IMR-90 (cell line): ENCODE data around the gene MDH1. TPM values are rescaled to one million over a fixed set of nuclear protein-coding genes. Genes with fewer than 3 reads are reported as not detected.

Experiments
- ATAC-seq: fragments of 200-7000 bp; cut with Tn5 transposase; 2 replicates; pipeline ENCODE4 v1.9.1; 2020; ENCODE audit warnings: low read depth, mild to moderate bottlenecking, moderate library complexity
- BruUV-seq: library from RNA; stranded (reverse); fragments of 400-500 nt; replicated peaks from 2 replicates; lab custom pipeline; 2021; lab: Mats Ljungman, UMichigan
- CTCF ChIA-PET: fragments of 300-600 bp; formaldehyde crosslinking; extraction: SDS; loops from one replicate; lab custom pipeline; 2021; ENCODE audit warnings: antibody characterized with exemption; lab: Yijun Ruan, JAX
- POLR2A ChIA-PET: fragments of 300-600 bp; sonication (Branson Sonifier 250); formaldehyde crosslinking; loops from one replicate; lab custom pipeline; 2022; ENCODE audit warnings: antibody characterized with exemption; ENCODE audit not compliant: unreplicated experiment; lab: Charles Lee
- DNase-seq: peaks from one replicate; pipeline ENCODE4 v3.0.0; 2013
- H2AFZ ChIP-seq: replicated peaks from 2 replicates; pipeline ENCODE3; 2013; ENCODE audit warnings: low read length, mild to moderate bottlenecking; ENCODE audit not compliant: poor library complexity
- H2AK5ac ChIP-seq: 2 replicates; pipeline ENCODE4 v1.6.1; 2013; ENCODE audit warnings: low read depth, low read length, inconsistent platforms
- H2AK9ac ChIP-seq: replicated peaks from 2 replicates; pipeline ENCODE3; 2013; ENCODE audit warnings: mild to moderate bottlenecking, low read depth, low read length, moderate library complexity; ENCODE audit not compliant: poor library complexity
- H2BK120ac ChIP-seq: 2 replicates; pipeline ENCODE4 v1.6.1; 2013; ENCODE audit warnings: low read depth, low read length, inconsistent platforms
- H2BK15ac ChIP-seq: 3 replicates; pipeline ENCODE4 v1.6.1; 2013; ENCODE audit warnings: low read depth, low read length, inconsistent platforms
- H2BK20ac ChIP-seq: 2 replicates; pipeline ENCODE4 v1.6.1; 2013; ENCODE audit warnings: low read depth, mild to moderate bottlenecking, inconsistent platforms, low read length, moderate library complexity
- H2BK5ac ChIP-seq: 2 replicates; pipeline ENCODE4 v1.6.1; 2013; ENCODE audit warnings: mild to moderate bottlenecking, low read depth, low read length, inconsistent platforms; ENCODE audit not compliant: poor library complexity, severe bottlenecking
- H3K14ac ChIP-seq: replicated peaks from 2 replicates; pipeline ENCODE4 v1.6.1; 2013; ENCODE audit warnings: low read depth, low read length, inconsistent platforms
- H3K18ac ChIP-seq: 2 replicates; pipeline ENCODE4 v1.6.1; 2013; ENCODE audit warnings: low read depth, low read length, control low read depth
- H3K23ac ChIP-seq: 2 replicates; pipeline ENCODE4 v1.6.1; 2013; ENCODE audit warnings: low read depth, low read length, inconsistent platforms
- H3K27ac ChIP-seq: 2 replicates; pipeline ENCODE4 v1.5.1; 2013; ENCODE audit warnings: mild to moderate bottlenecking, control low read depth, low read length; ENCODE audit not compliant: insufficient read depth
- H3K27me3 ChIP-seq: 2 replicates; pipeline ENCODE4 v1.6.1; 2013; ENCODE audit warnings: low read length; ENCODE audit not compliant: control insufficient read depth, insufficient read depth
- H3K36me3 ChIP-seq: 2 replicates; pipeline ENCODE4 v1.6.1; 2013; ENCODE audit warnings: low read length, mixed read lengths; ENCODE audit not compliant: control insufficient read depth, insufficient read depth
- H3K4ac ChIP-seq: 2 replicates; pipeline ENCODE4 v1.6.1; 2013; ENCODE audit warnings: low read depth, low read length, inconsistent platforms
- H3K4me1 ChIP-seq: 2 replicates; pipeline ENCODE4 v1.6.1; 2013; ENCODE audit warnings: low read length, mixed read lengths; ENCODE audit not compliant: control insufficient read depth, insufficient read depth
- H3K4me2 ChIP-seq: 2 replicates; pipeline ENCODE4 v1.6.1; 2013; ENCODE audit warnings: low read depth, mild to moderate bottlenecking, control low read depth, low read length, moderate library complexity
- H3K4me3 ChIP-seq: 2 replicates; pipeline ENCODE4 v1.5.1; 2013; ENCODE audit warnings: low read depth, mild to moderate bottlenecking, control low read depth, low read length, moderate library complexity; ENCODE audit not compliant: insufficient read depth
- H3K56ac ChIP-seq: 2 replicates; pipeline ENCODE4 v1.6.1; 2013; ENCODE audit warnings: low read length, inconsistent platforms; ENCODE audit not compliant: insufficient read depth; ENCODE audit errors: extremely low read depth
- H3K79me1 ChIP-seq, 2 experiments: 2 replicates each; pipeline ENCODE4 v1.6.1; 2013; ENCODE audit warnings: low read length in 2 of 2, inconsistent platforms in 1 of 2, low read depth in 1 of 2
- H3K9ac ChIP-seq: 2 replicates; pipeline ENCODE4 v1.6.1; 2013; ENCODE audit warnings: low read depth, low read length, control low read depth
- H3K9me1 ChIP-seq: 2 replicates; pipeline ENCODE4 v1.6.1; 2013; ENCODE audit warnings: low read length, inconsistent platforms; ENCODE audit not compliant: insufficient read depth
- H3K9me3 ChIP-seq: 2 replicates; pipeline ENCODE4 v1.6.1; 2013; ENCODE audit warnings: low read length; ENCODE audit not compliant: control insufficient read depth, insufficient read depth
- H4K20me1 ChIP-seq: 2 replicates; pipeline ENCODE4 v1.6.1; 2013; ENCODE audit warnings: low read length, inconsistent platforms; ENCODE audit not compliant: insufficient read depth
- H4K5ac ChIP-seq: 2 replicates; pipeline ENCODE4 v1.6.1; 2013; ENCODE audit warnings: mild to moderate bottlenecking, low read depth, low read length, control low read depth
- H4K8ac ChIP-seq, 2 experiments: 2 replicates each; pipeline ENCODE4 v1.6.1; 2013; ENCODE audit warnings: low read depth in 2 of 2, low read length in 2 of 2, control low read depth in 1 of 2, inconsistent platforms in 1 of 2
- H4K91ac ChIP-seq: 2 replicates; pipeline ENCODE4 v1.6.1; 2013; ENCODE audit warnings: low read depth, low read length, inconsistent platforms; ENCODE audit not compliant: insufficient read depth
- BHLHE40 ChIP-seq: fragments of 150-350 bp; IDR thresholded peaks from 2 replicates; pipeline ENCODE4 v1.6.1; 2016; ENCODE audit warnings: mild to moderate bottlenecking, low read depth, low read length
- CHD1 ChIP-seq: IDR thresholded peaks from 2 replicates; pipeline ENCODE4 v1.6.1; 2012; ENCODE audit warnings: low read depth, low read length, improper control_type of control experiment
- MAFK ChIP-seq: IDR thresholded peaks from 2 replicates; pipeline ENCODE4 v1.6.1; 2012; ENCODE audit warnings: low read depth, low read length, improper control_type of control experiment
- RCOR1 ChIP-seq: IDR thresholded peaks from 2 replicates; pipeline ENCODE4 v1.6.1; 2012; ENCODE audit warnings: mild to moderate bottlenecking, low read length, improper control_type of control experiment; ENCODE audit not compliant: insufficient replicate concordance
- WGBS, 2 experiments: methylation state at CpG; one replicate each; pipeline versions ENCODE4 v1.1.5 to v1.1.7; 2013; ENCODE audit warnings: missing lambda C conversion rate in 2 of 2; ENCODE audit not compliant: insufficient read length in 1 of 2; ENCODE audit errors: extremely low coverage in 2 of 2; 5-methylcytosine and 5-hydroxymethylcytosine counted together
- dilution Hi-C: fragments of 300-500 bp; cut with HindIII; formaldehyde crosslinking; loops from one replicate; pipeline ENCODE4 v1.14.3; 2018; ENCODE audit warnings: low sequenced_read_pairs; ENCODE audit not compliant: unreplicated experiment
- in situ Hi-C: fragments of 300-500 bp; cut with MboI; formaldehyde crosslinking; loops from 3 replicates; pipeline ENCODE4 v1.14.3; 2019; ENCODE audit warnings: low sequenced_read_pairs, inconsistent platforms, mixed read lengths
- intact Hi-C: fragments of 100-400 bp; cut with micrococcal nuclease; formaldehyde crosslinking; loops from 2 replicates; pipeline ENCODE4 v1.10.0; 2022
- polyA plus RNA-seq, 3 experiments: library from polyadenylated mRNA; depleted of rRNA; stranded (reverse); fragments of >200 nt; gene quantifications; 2 replicates each; pipeline ENCODE4 v1.2.3, GENCODE V29; 2012; ENCODE audit warnings: low replicate concordance in 1 of 3
- total RNA-seq: library from RNA; depleted of rRNA; stranded (reverse); fragments of >200 nt; gene quantifications from 2 replicates; pipeline ENCODE4 v1.2.3, GENCODE V29; 2012

The MDH1 gene
- total and polyA plus RNA-seq, 2 of the 4 experiments (the other 2 are of a cell fraction): 195 to 248 TPM

DNA sequence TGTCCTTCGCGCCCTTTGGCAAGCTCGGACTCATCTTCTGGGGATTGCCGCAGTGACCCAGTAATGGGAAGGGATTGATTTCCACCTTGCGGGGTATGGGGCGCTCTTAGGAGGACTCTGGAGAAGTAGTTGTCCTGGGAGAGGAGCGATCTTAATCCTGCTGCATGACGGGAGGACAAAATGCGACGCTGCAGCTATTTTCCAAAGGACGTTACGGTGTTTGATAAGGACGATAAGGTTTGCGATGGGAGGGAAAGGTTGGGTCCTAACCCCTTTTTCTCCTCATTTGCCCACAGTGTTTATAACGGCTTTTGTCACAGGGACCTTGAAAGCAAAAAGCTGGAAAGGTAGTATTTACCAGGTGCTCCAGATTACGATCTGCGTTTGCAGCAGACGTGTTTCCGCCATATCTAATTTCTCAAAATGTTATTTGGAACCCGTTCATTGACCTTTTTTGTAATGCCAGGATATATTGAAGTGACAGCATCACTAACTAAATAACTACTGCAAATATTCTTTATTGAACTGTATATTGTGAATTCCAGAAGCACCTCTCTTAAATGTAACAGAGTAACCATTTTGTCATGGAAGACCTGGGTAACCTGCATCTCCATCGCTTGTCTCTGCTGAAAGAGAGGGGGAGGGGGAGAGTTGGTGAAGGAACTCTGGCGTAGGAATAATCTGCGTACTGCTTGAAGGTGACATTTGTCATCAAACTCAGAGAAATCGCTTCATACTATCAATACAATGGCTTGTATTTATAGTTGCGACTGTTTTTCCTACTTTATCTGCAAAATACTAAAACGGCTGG lies 590 bp downstream of the MDH1 start:
- H3K4me2 ChIP-seq: peak overlapping the region; percentile 88
- H2AK5ac ChIP-seq: 0 out of 2 replicates have a peak overlapping the region, but pooled peaks have one; percentile 36
- H3K79me1 ChIP-seq: peaks cover 24 to 48% of the 10 kb centered on the region in 2 experiments
- peak overlapping the region; percentile 82 for H3K9ac ChIP-seq
- peak overlapping the region; percentile 100 for H2AFZ ChIP-seq
- H3K9me1 ChIP-seq: no peaks in the 10 kb centered on the region
- peak overlapping the region; percentile 53 for H2BK5ac ChIP-seq
- H2BK20ac ChIP-seq: no peak overlapping the region
- no peaks in the 10 kb centered on the region for H3K9me3 ChIP-seq
- peak overlapping the region; percentile 77 for H3K4me3 ChIP-seq
- ATAC-seq: peak; percentile 16
- intact Hi-C loops: loop anchor here (2.0 to 5.0 kb wide), 2 partner anchors 271 to 298 kb away; no protein-coding TSS in a partner anchor
- dilution Hi-C loops: no loop called here
- in situ Hi-C loops: no loop called here
- no peak overlapping the region for H3K18ac ChIP-seq
- H3K4ac ChIP-seq: peak overlapping the region; percentile 66
- no peaks in the 10 kb centered on the region for H3K27me3 ChIP-seq
- peak overlapping the region; percentile 66 for H3K27ac ChIP-seq
- H3K14ac ChIP-seq: peak overlapping the region; percentile 80
- CTCF ChIA-PET: no interaction called here
- H2BK15ac ChIP-seq: no peak overlapping the region
- no peaks in the 10 kb centered on the region for H4K20me1 ChIP-seq
- TF ChIP-seq CHD1 (no peak), BHLHE40 (no peak), RCOR1 (no peak), MAFK (no peak)
- peak overlapping the region; percentile 24; the same call in 1 of the 2 replicates for H4K5ac ChIP-seq
- POLR2A ChIA-PET: no interaction called here
- no peaks in the 10 kb centered on the region; the same call in 1 of the 2 replicates for H3K36me3 ChIP-seq
- peak overlapping the region; percentile 53 for H2AK9ac ChIP-seq
- no peak for DNase-seq
- H3K4me1 ChIP-seq: peaks cover 2% of the 10 kb centered on the region; the same call in 1 of the 2 replicates
- H2BK120ac ChIP-seq: 0 out of 2 replicates have a peak overlapping the region, but pooled peaks have one; percentile 12
- H4K91ac ChIP-seq: peak overlapping the region; percentile 53; the same call in 1 of the 2 replicates
- H3K56ac ChIP-seq: peak overlapping the region; percentile 77
- peak overlapping the region; percentile 3 to 84 for H4K8ac ChIP-seq
- H3K23ac ChIP-seq: peak overlapping the region; percentile 81
- 4% methylated on average over 5 of the region's 26 CpGs; no CpG with 5 or more reads in 1 of the 2 experiments for WGBS, 2 experiments
- TSS peak; percentile 49 for BruUV-seq
